Choroid plexus epithelial cell (primary cell): ENCODE data around the gene ADARB2.

Source experiments
- DNase-seq: peaks from one replicate; pipeline ENCODE4 v3.0.0-alpha.2; 2010; ENCODE audit warnings: low read depth
- H3K4me3 ChIP-seq: 2 replicates; pipeline ENCODE4 v1.5.1; 2011; ENCODE audit warnings: low read depth, mild to moderate bottlenecking, control low read depth, low read length, moderate library complexity
- TF ChIP-seq, protein P1 (sequence below): conservative IDR thresholded peaks from 2 replicates; pipeline ENCODE4 v1.5.1; 2011; ENCODE audit warnings: low read depth, mild to moderate bottlenecking, control low read depth, inconsistent platforms, low read length, moderate library complexity

Gene ADARB2

DNA sequence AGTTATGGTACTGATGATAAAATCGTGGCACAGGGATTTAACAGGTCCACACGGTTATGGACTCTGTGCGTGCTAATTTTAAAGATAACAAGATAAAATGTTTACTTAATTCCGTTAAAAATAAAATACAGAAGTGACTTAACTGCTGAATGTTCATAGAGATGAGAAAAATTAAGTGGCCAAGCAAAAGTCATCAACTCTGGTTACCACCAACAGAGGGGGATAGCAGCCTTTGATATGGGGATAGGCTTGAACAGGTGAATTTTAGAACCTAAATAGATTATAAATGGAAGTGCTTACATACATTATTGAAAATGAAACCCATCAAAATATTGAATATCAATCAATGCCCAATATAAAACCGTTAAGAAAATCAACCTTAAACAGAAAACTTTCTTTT lies 436.2 kb downstream of the ADARB2 start:
- TF ChIP-seq, protein P1, sequence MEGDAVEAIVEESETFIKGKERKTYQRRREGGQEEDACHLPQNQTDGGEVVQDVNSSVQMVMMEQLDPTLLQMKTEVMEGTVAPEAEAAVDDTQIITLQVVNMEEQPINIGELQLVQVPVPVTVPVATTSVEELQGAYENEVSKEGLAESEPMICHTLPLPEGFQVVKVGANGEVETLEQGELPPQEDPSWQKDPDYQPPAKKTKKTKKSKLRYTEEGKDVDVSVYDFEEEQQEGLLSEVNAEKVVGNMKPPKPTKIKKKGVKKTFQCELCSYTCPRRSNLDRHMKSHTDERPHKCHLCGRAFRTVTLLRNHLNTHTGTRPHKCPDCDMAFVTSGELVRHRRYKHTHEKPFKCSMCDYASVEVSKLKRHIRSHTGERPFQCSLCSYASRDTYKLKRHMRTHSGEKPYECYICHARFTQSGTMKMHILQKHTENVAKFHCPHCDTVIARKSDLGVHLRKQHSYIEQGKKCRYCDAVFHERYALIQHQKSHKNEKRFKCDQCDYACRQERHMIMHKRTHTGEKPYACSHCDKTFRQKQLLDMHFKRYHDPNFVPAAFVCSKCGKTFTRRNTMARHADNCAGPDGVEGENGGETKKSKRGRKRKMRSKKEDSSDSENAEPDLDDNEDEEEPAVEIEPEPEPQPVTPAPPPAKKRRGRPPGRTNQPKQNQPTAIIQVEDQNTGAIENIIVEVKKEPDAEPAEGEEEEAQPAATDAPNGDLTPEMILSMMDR, result no peak
- no peak overlapping the region for H3K4me3 ChIP-seq
- no peak for DNase-seq

DNA sequence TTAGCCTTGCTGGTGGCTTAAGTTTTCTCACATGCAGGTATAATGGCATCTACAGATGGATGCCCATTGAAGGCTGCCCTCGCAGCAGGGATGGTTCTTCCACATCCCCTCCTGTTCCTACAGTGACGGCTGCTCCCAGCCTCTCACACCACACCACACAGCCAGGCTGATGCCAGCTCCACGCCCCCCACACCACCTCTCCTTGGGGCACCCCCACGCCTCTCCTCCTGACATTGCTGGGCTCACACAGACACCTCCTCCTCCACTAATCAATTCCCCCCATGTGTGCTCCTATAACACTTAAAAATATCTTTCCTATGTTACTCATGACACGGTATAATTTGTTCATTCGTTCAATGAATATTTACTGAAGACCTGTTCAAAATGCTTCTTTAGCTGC lies 437.1 kb downstream of the ADARB2 start:
- DNase-seq, result no peak
- H3K4me3 ChIP-seq, result no peak overlapping the region
- TF ChIP-seq, protein P1, result no peak

DNA sequence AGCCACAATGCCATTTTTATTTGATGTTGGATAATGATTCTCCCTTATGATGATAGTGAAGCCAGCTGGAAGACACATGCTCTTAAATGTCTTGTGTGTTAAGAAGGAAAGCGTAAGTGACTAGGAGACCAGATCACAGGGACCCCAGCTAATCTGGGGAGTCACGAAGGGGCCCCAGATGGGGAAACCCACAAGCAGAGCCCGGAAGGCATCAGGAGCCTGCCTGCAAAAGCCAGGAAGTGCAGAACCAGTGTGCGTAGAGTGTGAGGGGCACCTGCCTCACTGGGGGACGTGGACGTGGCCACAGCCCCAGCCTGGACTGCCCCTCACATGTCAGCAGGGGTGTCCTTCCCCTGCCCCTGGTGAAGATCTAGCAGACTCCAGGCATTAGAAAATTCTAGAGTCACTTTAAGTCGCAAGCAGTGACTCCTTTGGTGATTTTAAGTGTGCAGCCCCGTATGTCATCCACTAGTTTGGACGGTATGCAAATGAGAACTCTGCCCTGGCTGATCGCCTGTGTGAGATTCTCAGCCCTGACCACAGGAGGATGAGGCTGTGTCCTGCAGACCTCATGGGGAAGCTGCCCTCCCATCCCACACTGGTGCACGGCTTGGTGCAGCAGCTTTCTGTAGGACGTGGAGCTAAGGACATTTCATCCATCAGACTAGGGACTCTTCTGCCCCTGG lies 438.1 kb downstream of the ADARB2 start:
- H3K4me3 ChIP-seq, result no peak overlapping the region
- DNase-seq, result no peak
- TF ChIP-seq, protein P1, result no peak

- TF ChIP-seq, protein P1, result no peak
- H3K4me3 ChIP-seq, result no peak overlapping the region
- no peak for DNase-seq
Measured at GRCh38 chr10:1297566-1298301, 439.6 kb downstream of the ADARB2 start.

DNA sequence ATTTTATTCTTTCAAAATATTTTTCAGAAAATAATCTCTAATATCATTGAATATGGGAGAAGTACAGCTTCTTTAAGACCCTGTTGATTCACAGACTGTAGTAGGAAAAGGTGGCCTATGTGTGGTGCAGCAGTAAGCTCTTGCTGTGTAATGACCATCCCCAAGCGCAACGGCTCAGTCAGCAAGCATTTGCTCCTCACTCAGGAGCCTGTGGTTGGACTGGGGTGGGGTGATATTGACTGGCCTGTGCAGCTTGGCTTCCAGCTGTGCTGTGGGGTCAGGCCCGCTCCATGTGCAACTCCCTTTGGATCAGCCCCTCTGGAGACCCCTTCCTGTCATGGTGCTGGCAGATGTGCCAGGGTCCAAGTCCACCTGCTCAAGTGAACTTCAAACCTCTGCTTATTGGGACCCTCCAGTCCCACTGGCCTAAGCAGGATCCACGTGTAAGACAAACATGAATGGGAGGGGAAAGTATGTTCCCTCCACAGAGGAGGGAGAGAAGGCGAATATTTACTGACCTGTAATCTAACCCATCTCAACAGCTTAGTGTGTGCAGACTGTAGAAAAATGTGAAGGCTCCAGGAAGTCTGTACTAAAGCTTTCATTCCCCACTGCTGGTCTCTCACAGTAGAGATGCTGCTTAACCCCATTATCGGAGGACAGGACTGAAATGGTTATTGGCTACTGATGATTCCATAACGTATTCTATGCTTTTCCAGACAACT lies 441.4 kb downstream of the ADARB2 start:
- TF ChIP-seq, protein P1, result no peak
- no peak overlapping the region for H3K4me3 ChIP-seq
- no peak for DNase-seq

DNA sequence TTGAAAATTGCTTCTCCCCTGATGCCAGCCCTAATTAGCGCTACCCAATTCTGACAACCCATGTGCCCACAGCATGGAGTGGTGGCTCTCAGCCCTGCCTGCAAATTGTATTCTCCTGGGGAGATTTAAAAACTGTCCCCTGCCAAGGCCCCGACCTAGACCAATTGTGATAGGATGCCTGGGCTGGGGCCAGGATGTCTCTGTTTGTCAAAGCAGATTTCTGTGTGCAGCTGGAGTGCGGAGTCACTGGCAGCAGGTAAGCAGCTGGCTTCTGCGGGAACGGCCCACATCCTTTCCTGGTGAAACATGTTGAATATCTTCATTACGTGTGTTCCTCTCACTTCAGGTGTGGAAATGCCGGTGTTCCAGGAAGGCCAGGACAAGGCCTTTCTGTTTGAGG lies 442.6 kb downstream of the ADARB2 start:
- no peak for DNase-seq
- TF ChIP-seq, protein P1, result no peak
- no peak overlapping the region for H3K4me3 ChIP-seq
